GM19035 (cell line): ENCODE data around the gene LPP.
"Not testable (repeated sequence)": the region's sequence is repeated elsewhere in the genome, so short reads cannot be mapped to it uniquely, and the experiment has no call there.

Source experiments
- ATAC-seq: cut with Tn5 transposase; IDR thresholded peaks from one replicate; pipeline ENCODE4 v1.9.1; 2021; ENCODE audit not compliant: unreplicated experiment

LPP gene

GRCh38 chr3:188154014-188154808 is at the start of gene LPP:
LPP (plus strand) TSS chr3:188154157; CDS start chr3:188406121, 251,964 bp downstream.
- peak; percentile 85 for ATAC-seq

- ATAC-seq: no peak
Observed at GRCh38 chr3:188106006-188106405, 48.0 kb upstream of the LPP start.

- no peak for ATAC-seq
Observed at GRCh38 chr3:188106454-188106853, 47.5 kb upstream of the LPP start.

- no peak for ATAC-seq
Observed at GRCh38 chr3:188106887-188107830, 46.8 kb upstream of the LPP start.

GRCh38 chr3:188108703-188109412 is 45.1 kb upstream of the LPP start:
- ATAC-seq: no peak

- ATAC-seq: no peak
Observed at GRCh38 chr3:188111002-188111584, 42.9 kb upstream of the LPP start.

- ATAC-seq: no peak
Observed at GRCh38 chr3:188113756-188114155, 40.2 kb upstream of the LPP start.

- no peak for ATAC-seq
Observed at GRCh38 chr3:188119846-188120245, 34.1 kb upstream of the LPP start.

- no peak for ATAC-seq
Observed at GRCh38 chr3:188122571-188123169, 31.3 kb upstream of the LPP start.

- ATAC-seq: no peak
Observed at GRCh38 chr3:188123170-188123905, 30.6 kb upstream of the LPP start.

GRCh38 chr3:188124184-188124583 is 29.8 kb upstream of the LPP start:
- no peak for ATAC-seq

GRCh38 chr3:188125076-188125475 is 28.9 kb upstream of the LPP start:
- ATAC-seq: no peak

- ATAC-seq: no peak
Observed at GRCh38 chr3:188126276-188126675, 27.7 kb upstream of the LPP start.

GRCh38 chr3:188126934-188127333 is 27.0 kb upstream of the LPP start:
- no peak for ATAC-seq

- ATAC-seq: no peak
Observed at GRCh38 chr3:188128905-188129304, 25.1 kb upstream of the LPP start.

- not testable (repeated sequence) for ATAC-seq
Observed at GRCh38 chr3:188131023-188131422, 22.9 kb upstream of the LPP start.

- ATAC-seq: no peak
Observed at GRCh38 chr3:188133219-188133618, 20.7 kb upstream of the LPP start.

- no peak for ATAC-seq
Observed at GRCh38 chr3:188133646-188134045, 20.3 kb upstream of the LPP start.

- ATAC-seq: no peak
Observed at GRCh38 chr3:188134079-188134478, 19.9 kb upstream of the LPP start.

- ATAC-seq: no peak
Observed at GRCh38 chr3:188134856-188135255, 19.1 kb upstream of the LPP start.
